NCI-H2227 treated with DMSO at 0.1 percent for 48 hours (cell line): Measurements from ENCODE around the gene MAP2K5.

Experiments
- DNase-seq: peaks from one replicate; lab custom pipeline; 2025; lab: John Stamatoyannopoulos, UW

MAP2K5 gene

GRCh38 chr15:67559576-67559975 is 17.1 kb downstream of the MAP2K5 start:
- DNase-seq, result no peak

- no peak for DNase-seq
These were observed 17.8 kb downstream of the MAP2K5 start for GRCh38 chr15:67560320-67560719.

GRCh38 chr15:67563092-67563491 is 20.6 kb downstream of the MAP2K5 start:
- no peak for DNase-seq

- DNase-seq, result no peak
These were observed 21.8 kb downstream of the MAP2K5 start for GRCh38 chr15:67564021-67564967.

- no peak for DNase-seq
These were observed 22.5 kb downstream of the MAP2K5 start for GRCh38 chr15:67564968-67565345.

- no peak for DNase-seq
These were observed 27.2 kb downstream of the MAP2K5 start for GRCh38 chr15:67569668-67570067.

- no peak for DNase-seq
These were observed 28.6 kb downstream of the MAP2K5 start for GRCh38 chr15:67570875-67571647.

- no peak for DNase-seq
These were observed 29.3 kb downstream of the MAP2K5 start for GRCh38 chr15:67571648-67572415.

- no peak for DNase-seq
These were observed 30.7 kb downstream of the MAP2K5 start for GRCh38 chr15:67573194-67573593.

- DNase-seq, result no peak
These were observed 32.6 kb downstream of the MAP2K5 start for GRCh38 chr15:67575039-67575502.

GRCh38 chr15:67578020-67578600 is 35.6 kb downstream of the MAP2K5 start:
- no peak for DNase-seq

GRCh38 chr15:67579164-67579563 is 36.7 kb downstream of the MAP2K5 start:
- DNase-seq, result peak; percentile 11

- no peak for DNase-seq
These were observed 37.5 kb downstream of the MAP2K5 start for GRCh38 chr15:67579967-67580366.

- no peak for DNase-seq
These were observed 41.7 kb downstream of the MAP2K5 start for GRCh38 chr15:67584157-67584556.

- peak; percentile 2 for DNase-seq
These were observed 43.2 kb downstream of the MAP2K5 start for GRCh38 chr15:67585681-67586080.

GRCh38 chr15:67587331-67587730 is 44.8 kb downstream of the MAP2K5 start:
- DNase-seq, result no peak

GRCh38 chr15:67587754-67588153 is 45.3 kb downstream of the MAP2K5 start:
- DNase-seq, result no peak

GRCh38 chr15:67590191-67590590 is 47.7 kb downstream of the MAP2K5 start:
- DNase-seq, result no peak

GRCh38 chr15:67592245-67592644 is 49.7 kb downstream of the MAP2K5 start:
- DNase-seq, result no peak

GRCh38 chr15:67593562-67593961 is 51.1 kb downstream of the MAP2K5 start:
- peak; percentile 77 for DNase-seq

- no peak for DNase-seq
These were observed 52.3 kb downstream of the MAP2K5 start for GRCh38 chr15:67594770-67595169.

GRCh38 chr15:67595572-67595971 is 53.1 kb downstream of the MAP2K5 start:
- no peak for DNase-seq
